ENCODE data around the gene DNAH10. TPM values are rescaled to one million over a fixed set of nuclear protein-coding genes. Genes with fewer than 3 reads are reported as not detected.

DNAH10 gene
- total and polyA plus RNA-seq, 12 donors = 0.06 to 1.5 (median 0.28) TPM

- H3K4me1 ChIP-seq (replicated peaks in 1 of 2) = no peaks in the 10 kb centered on the region
- H3K27ac ChIP-seq = no peak overlapping the region
- H3K36me3 ChIP-seq (replicated peaks in 1 of 2) = no peaks in the 10 kb centered on the region
- 72 to 77% (median 75%) methylated on average over 13 to 15 of the region's 15 CpGs for whole genome bisulfite sequencing, 4 donors
- H3K4me3 ChIP-seq = no peak overlapping the region
- no peaks in the 10 kb centered on the region for H3K27me3 ChIP-seq
- DNase-seq = no peak
- no peaks in the 10 kb centered on the region for H3K9me3 ChIP-seq (replicated peaks in 1 of 3)
- TF ChIP-seq POLR2A (IDR thresholded peaks at IDR 0.05) = no peak
- TF ChIP-seq, protein P1, sequence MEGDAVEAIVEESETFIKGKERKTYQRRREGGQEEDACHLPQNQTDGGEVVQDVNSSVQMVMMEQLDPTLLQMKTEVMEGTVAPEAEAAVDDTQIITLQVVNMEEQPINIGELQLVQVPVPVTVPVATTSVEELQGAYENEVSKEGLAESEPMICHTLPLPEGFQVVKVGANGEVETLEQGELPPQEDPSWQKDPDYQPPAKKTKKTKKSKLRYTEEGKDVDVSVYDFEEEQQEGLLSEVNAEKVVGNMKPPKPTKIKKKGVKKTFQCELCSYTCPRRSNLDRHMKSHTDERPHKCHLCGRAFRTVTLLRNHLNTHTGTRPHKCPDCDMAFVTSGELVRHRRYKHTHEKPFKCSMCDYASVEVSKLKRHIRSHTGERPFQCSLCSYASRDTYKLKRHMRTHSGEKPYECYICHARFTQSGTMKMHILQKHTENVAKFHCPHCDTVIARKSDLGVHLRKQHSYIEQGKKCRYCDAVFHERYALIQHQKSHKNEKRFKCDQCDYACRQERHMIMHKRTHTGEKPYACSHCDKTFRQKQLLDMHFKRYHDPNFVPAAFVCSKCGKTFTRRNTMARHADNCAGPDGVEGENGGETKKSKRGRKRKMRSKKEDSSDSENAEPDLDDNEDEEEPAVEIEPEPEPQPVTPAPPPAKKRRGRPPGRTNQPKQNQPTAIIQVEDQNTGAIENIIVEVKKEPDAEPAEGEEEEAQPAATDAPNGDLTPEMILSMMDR (IDR thresholded peaks at IDR 0.05) = no peak
- intact Hi-C loops (cut with DNase I) = no loop called here
These were observed 129.5 kb downstream of the DNAH10 start for GRCh38 chr12:123891516-123892179.

GRCh38 chr12:123892180-123892559, 130.1 kb downstream of the DNAH10 start:
- H3K9me3 ChIP-seq (replicated peaks in 1 of 3) = no peaks in the 10 kb centered on the region
- intact Hi-C loops (cut with DNase I) = no loop called here
- no peaks in the 10 kb centered on the region for H3K4me1 ChIP-seq (replicated peaks in 1 of 2)
- peaks cover 2% of the 10 kb centered on the region for H3K27me3 ChIP-seq
- WGBS, 4 donors = 78 to 93% (median 89%) methylated on average over 8 to 9 of the region's 9 CpGs
- TF ChIP-seq POLR2A (IDR thresholded peaks at IDR 0.05) = no peak
- TF ChIP-seq, protein P1 (IDR thresholded peaks at IDR 0.05) = no peak
- H3K36me3 ChIP-seq (replicated peaks in 1 of 2) = no peaks in the 10 kb centered on the region
- H3K27ac ChIP-seq = no peak overlapping the region
- no peak for DNase-seq
- H3K4me3 ChIP-seq = no peak overlapping the region

DNA sequence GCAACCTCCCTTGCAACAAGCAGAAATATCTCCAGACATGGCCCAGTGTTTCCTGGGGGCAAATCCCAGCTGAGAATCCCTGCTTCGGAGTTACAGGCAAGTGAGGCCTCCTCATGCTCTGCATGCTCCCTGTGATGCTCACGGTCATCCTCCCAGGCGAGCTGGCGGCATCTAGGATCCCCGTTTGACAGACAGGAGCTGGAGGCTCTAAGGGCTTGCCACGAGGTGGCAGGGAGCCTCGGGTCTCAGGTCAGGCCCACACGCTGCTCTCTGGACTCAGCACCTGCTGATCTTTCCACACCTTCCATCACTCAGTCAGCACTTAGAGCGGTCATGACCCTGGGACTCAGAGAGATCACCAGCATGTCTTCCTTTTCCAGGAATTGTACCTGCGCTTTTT, 130.8 kb downstream of the DNAH10 start:
- 52 to 80% (median 69%) methylated on average over 10 of the region's 10 CpGs for WGBS, 4 donors
- intact Hi-C loops (cut with DNase I) = no loop called here
- H3K27ac ChIP-seq = no peak overlapping the region

GRCh38 chr12:123893276-123893675, 131.2 kb downstream of the DNAH10 start:
- 63 to 86% (median 85%) methylated on average over 3 to 9 of the region's 9 CpGs for WGBS, 4 donors
- no peaks in the 10 kb centered on the region for H3K9me3 ChIP-seq (replicated peaks in 1 of 3)
- H3K4me1 ChIP-seq (replicated peaks in 1 of 2) = no peaks in the 10 kb centered on the region
- H3K27ac ChIP-seq = no peak overlapping the region
- H3K27me3 ChIP-seq = peaks cover 3% of the 10 kb centered on the region
- no peaks in the 10 kb centered on the region for H3K36me3 ChIP-seq (replicated peaks in 1 of 2)
- no peak for DNase-seq
- intact Hi-C loops (cut with DNase I) = no loop called here
- TF ChIP-seq, protein P1 (IDR thresholded peaks at IDR 0.05) = no peak
- no peak for TF ChIP-seq POLR2A (IDR thresholded peaks at IDR 0.05)
- no peak overlapping the region for H3K4me3 ChIP-seq

More for the DNA sequence above, 130.8 kb downstream of the DNAH10 start:
- Histone ChIP-seq H3K27me3 (peaks cover 3% of the 10 kb centered on the region), H3K4me3 (no peak overlapping the region), H3K4me1 (replicated peaks in 1 of 2) (no peaks in the 10 kb centered on the region), H3K9me3 (replicated peaks in 1 of 3) (no peaks in the 10 kb centered on the region), H3K36me3 (replicated peaks in 1 of 2) (no peaks in the 10 kb centered on the region)
- TF ChIP-seq, protein P1 (IDR thresholded peaks at IDR 0.05) = no peak
- TF ChIP-seq POLR2A (IDR thresholded peaks at IDR 0.05) = no peak
- no peak for DNase-seq

All from adrenal gland (tissue), 12 donors.